GM23338 (cell line): ENCODE results near the gene INO80B. TPM values are rescaled to one million over a fixed set of nuclear protein-coding genes. Genes with fewer than 3 reads are reported as not detected.

Experiments
- ATAC-seq: fragments of 200-7000 bp; cut with Tn5 transposase; 3 replicates; pipeline ENCODE4 v1.9.1; 2020
- DNase-seq: peaks from one replicate; pipeline ENCODE4 v3.0.0-alpha.2; 2015; ENCODE audit warnings: low spot score
- H2AFZ ChIP-seq: fragments of 200-600 bp; sonication (generic); 2 replicates; pipeline ENCODE4 v1.8.0; 2016; ENCODE audit warnings: antibody characterized with exemption, mild to moderate bottlenecking, moderate library complexity
- H3F3A ChIP-seq: fragments of 200-600 bp; sonication (generic); replicated peaks from 2 replicates; pipeline ENCODE4 v1.8.0; 2017; ENCODE audit warnings: antibody characterized with exemption, mixed run types, low read depth
- H3K27ac ChIP-seq: fragments of 200-600 bp; sonication (generic); 2 replicates; pipeline ENCODE4 v1.6.1; 2016; ENCODE audit warnings: low read depth
- H3K27me3 ChIP-seq: fragments of 200-600 bp; sonication (generic); 2 replicates; pipeline ENCODE4 v1.8.0; 2016; ENCODE audit warnings: mild to moderate bottlenecking, mixed run types, moderate library complexity; ENCODE audit not compliant: insufficient read depth
- H3K36me3 ChIP-seq: fragments of 200-600 bp; sonication (generic); 2 replicates; pipeline ENCODE4 v1.8.0; 2016; ENCODE audit warnings: mild to moderate bottlenecking; ENCODE audit not compliant: insufficient read depth
- H3K4me1 ChIP-seq: fragments of 200-600 bp; sonication (generic); 2 replicates; pipeline ENCODE4 v1.8.0; 2016; ENCODE audit warnings: mild to moderate bottlenecking, moderate library complexity; ENCODE audit not compliant: insufficient read depth
- H3K4me2 ChIP-seq: fragments of 200-600 bp; sonication (generic); 2 replicates; pipeline ENCODE4 v1.7.1; 2017; ENCODE audit warnings: mixed run types
- H3K4me3 ChIP-seq: fragments of 200-600 bp; sonication (generic); 2 replicates; pipeline ENCODE4 v1.6.1; 2016; ENCODE audit warnings: mixed run types
- H3K79me2 ChIP-seq: fragments of 200-600 bp; sonication (generic); replicated peaks from 2 replicates; pipeline ENCODE4 v1.8.0; 2017; ENCODE audit warnings: mild to moderate bottlenecking; ENCODE audit not compliant: insufficient read depth
- H3K9me2 ChIP-seq: fragments of 200-600 bp; sonication (generic); 2 replicates; pipeline ENCODE4 v1.8.0; 2017; ENCODE audit not compliant: insufficient read depth
- H4K20me1 ChIP-seq: fragments of 200-600 bp; sonication (generic); replicated peaks from 2 replicates; pipeline ENCODE4 v1.8.0; 2017; ENCODE audit warnings: mild to moderate bottlenecking; ENCODE audit not compliant: insufficient read depth
- H3K27ac Mint-ChIP-seq: 2 replicates; pipeline ENCODE4 v1.8.0; 2020; ENCODE audit warnings: inconsistent platforms, mild to moderate bottlenecking, moderate library complexity, mixed read lengths
- H3K27me3 Mint-ChIP-seq: 3 replicates; pipeline ENCODE4 v1.8.0; 2022; ENCODE audit warnings: low read depth, mild to moderate bottlenecking, moderate library complexity, mixed read lengths, inconsistent platforms; ENCODE audit not compliant: insufficient read depth, poor library complexity
- H3K36me3 Mint-ChIP-seq: 3 replicates; pipeline ENCODE4 v1.8.0; 2021; ENCODE audit warnings: low read depth, mild to moderate bottlenecking, inconsistent platforms, moderate library complexity, mixed read lengths
- H3K4me1 Mint-ChIP-seq: 3 replicates; pipeline ENCODE4 v1.8.0; 2020; ENCODE audit warnings: mild to moderate bottlenecking, inconsistent platforms, mixed read lengths
- H3K4me3 Mint-ChIP-seq: 3 replicates; pipeline ENCODE4 v1.8.0; 2021; ENCODE audit warnings: moderate library complexity, mild to moderate bottlenecking, inconsistent platforms, mixed read lengths
- H3K9me3 Mint-ChIP-seq: 3 replicates; pipeline ENCODE4 v1.8.0; 2020; ENCODE audit warnings: moderate library complexity, mild to moderate bottlenecking, inconsistent platforms, mixed read lengths
- CREB1 ChIP-seq: fragments of 250-450 bp; sonication (Bioruptor Pico); IDR thresholded peaks from 2 replicates; pipeline ENCODE4 v1.5.0; 2020; ENCODE audit warnings: low read depth, mild to moderate bottlenecking, moderate library complexity
- EZH2 ChIP-seq: fragments of 200-600 bp; sonication (generic); IDR thresholded peaks from one replicate; pipeline ENCODE4 v1.8.0; 2017; ENCODE audit warnings: antibody characterized with exemption, mild to moderate bottlenecking, low read depth; ENCODE audit not compliant: unreplicated experiment
- EZH2phosphoT487 ChIP-seq: fragments of 200-600 bp; sonication (generic); IDR thresholded peaks from one replicate; pipeline ENCODE4 v1.8.1; 2018; ENCODE audit warnings: antibody characterized with exemption; ENCODE audit not compliant: unreplicated experiment
- JUNB ChIP-seq: IDR thresholded peaks from one replicate; pipeline ENCODE4 v1.6.1; 2016; ENCODE audit warnings: antibody characterized with exemption; ENCODE audit not compliant: unreplicated experiment
- NANOG ChIP-seq: IDR thresholded peaks from 2 replicates; pipeline ENCODE4 v1.6.1; 2016; ENCODE audit warnings: antibody characterized with exemption, borderline replicate concordance
- POLR2AphosphoS5 ChIP-seq: IDR thresholded peaks from 2 replicates; pipeline ENCODE4 v1.6.1; 2016; ENCODE audit warnings: antibody characterized with exemption, low read depth
- STAT1 ChIP-seq: IDR thresholded peaks from one replicate; pipeline ENCODE4 v1.6.1; 2016; ENCODE audit warnings: antibody characterized with exemption; ENCODE audit not compliant: unreplicated experiment
- ZNF114 ChIP-seq: fragments of 250-450 bp; sonication (Bioruptor Pico); IDR thresholded peaks from 2 replicates; pipeline ENCODE4 v1.5.0; 2020; ENCODE audit warnings: mild to moderate bottlenecking, moderate library complexity
- ZNF331 ChIP-seq: fragments of 250-450 bp; sonication (Bioruptor Pico); IDR thresholded peaks from 2 replicates; pipeline ENCODE4 v1.5.0; 2020; ENCODE audit warnings: low read depth, mild to moderate bottlenecking, moderate library complexity
- polyA plus RNA-seq: library from polyadenylated mRNA; unstranded; fragments of >200 nt; fragmentation: Nextera tagmentation; extraction: Ambion mirVana; gene quantifications from 2 replicates; pipeline ENCODE4 v1.2.1, GENCODE V29; 2016
- total RNA-seq: library from RNA; depleted of rRNA; stranded (reverse); fragments of >200 nt; shearing (Covaris generic); gene quantifications from 2 replicates; pipeline ENCODE4 v1.2.3, GENCODE V29; 2014
- TF ChIP-seq, protein P1 (sequence below): IDR thresholded peaks from one replicate; pipeline ENCODE4 v1.6.1; 2018; ENCODE audit warnings: antibody characterized with exemption; ENCODE audit not compliant: unreplicated experiment
- TF ChIP-seq, protein P2 (sequence below): IDR thresholded peaks from 2 replicates; pipeline ENCODE4 v1.6.1; 2016; ENCODE audit warnings: antibody characterized with exemption
- TF ChIP-seq, protein P3 (sequence below): fragments of 250-450 bp; sonication (Bioruptor Pico); IDR thresholded peaks from 2 replicates; pipeline ENCODE4 v1.5.0; 2020; ENCODE audit warnings: mild to moderate bottlenecking, moderate library complexity
- TF ChIP-seq, protein P4 (sequence below), 2 experiments: fragments of 200-600 bp in 1 of 2; sonication (generic) in 1 of 2; conservative IDR thresholded peaks; 2 replicates each; pipeline versions ENCODE4 v1.5.1 to v1.6.1; 2016 to 2017; ENCODE audit warnings: antibody characterized with exemption in 2 of 2, low read depth in 2 of 2, mild to moderate bottlenecking in 2 of 2, moderate library complexity in 1 of 2

Gene INO80B
- total and polyA plus RNA-seq, 2 experiments from 2014 or later, result 5.1 to 21.8 TPM

DNA sequence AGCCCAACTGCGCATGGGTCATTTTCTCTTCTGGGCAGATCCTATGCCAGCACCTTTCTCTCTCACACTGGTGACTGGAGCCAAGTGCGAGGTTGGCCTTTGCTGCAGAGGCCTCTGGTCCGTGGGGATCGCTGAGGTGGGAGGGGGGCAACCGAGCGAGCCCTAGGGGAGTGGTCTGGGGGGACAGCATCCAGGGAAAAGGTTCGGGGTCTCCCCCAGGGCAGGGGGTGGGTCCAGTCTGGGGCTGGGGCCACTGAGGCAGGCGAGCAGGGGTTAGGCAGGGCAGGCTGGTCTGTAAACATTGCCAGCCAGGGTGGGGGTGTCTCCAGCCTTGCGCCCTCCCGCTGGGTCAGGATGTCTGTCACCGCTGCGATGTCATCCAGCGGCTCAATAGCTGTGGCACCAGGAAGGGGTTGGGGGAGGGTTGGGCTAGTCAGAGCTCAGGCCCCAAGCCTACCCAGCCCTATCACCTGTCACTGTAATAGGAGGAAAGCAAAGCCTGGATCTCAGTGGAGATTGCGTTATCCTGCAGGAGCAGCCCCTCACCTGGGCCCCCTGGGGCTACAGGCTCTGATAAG lies 28.6 kb upstream of the INO80B start:
- Mint-ChIP-seq H3K27ac (no peak overlapping the region), H3K4me1 (peaks cover 7% of the 10 kb centered on the region; the same call in 2 of the 3 replicates), H3K36me3 (peaks cover 59% of the 10 kb centered on the region), H3K4me3 (no peak overlapping the region), H3K27me3 (peaks cover 32% of the 10 kb centered on the region), H3K9me3 (no peaks in the 10 kb centered on the region)
- ATAC-seq (no peak), DNase-seq (no peak)
- Histone ChIP-seq H3F3A (peaks cover 10% of the 10 kb centered on the region; the same call in 1 of the 2 replicates), H3K4me1 (no peaks in the 10 kb centered on the region), H4K20me1 (peaks cover 5% of the 10 kb centered on the region; the same call in 1 of the 2 replicates), H2AFZ (no peak overlapping the region), H3K9me2 (no peaks in the 10 kb centered on the region), H3K27me3 (peaks cover 8% of the 10 kb centered on the region), H3K4me2 (no peak overlapping the region), H3K36me3 (peaks cover 8% of the 10 kb centered on the region; the same call in 1 of the 2 replicates), H3K4me3 (no peak overlapping the region), H3K79me2 (no peaks in the 10 kb centered on the region), H3K27ac (no peak overlapping the region)
- TF ChIP-seq EZH2phosphoT487, result no peak
- TF ChIP-seq, protein P1, sequence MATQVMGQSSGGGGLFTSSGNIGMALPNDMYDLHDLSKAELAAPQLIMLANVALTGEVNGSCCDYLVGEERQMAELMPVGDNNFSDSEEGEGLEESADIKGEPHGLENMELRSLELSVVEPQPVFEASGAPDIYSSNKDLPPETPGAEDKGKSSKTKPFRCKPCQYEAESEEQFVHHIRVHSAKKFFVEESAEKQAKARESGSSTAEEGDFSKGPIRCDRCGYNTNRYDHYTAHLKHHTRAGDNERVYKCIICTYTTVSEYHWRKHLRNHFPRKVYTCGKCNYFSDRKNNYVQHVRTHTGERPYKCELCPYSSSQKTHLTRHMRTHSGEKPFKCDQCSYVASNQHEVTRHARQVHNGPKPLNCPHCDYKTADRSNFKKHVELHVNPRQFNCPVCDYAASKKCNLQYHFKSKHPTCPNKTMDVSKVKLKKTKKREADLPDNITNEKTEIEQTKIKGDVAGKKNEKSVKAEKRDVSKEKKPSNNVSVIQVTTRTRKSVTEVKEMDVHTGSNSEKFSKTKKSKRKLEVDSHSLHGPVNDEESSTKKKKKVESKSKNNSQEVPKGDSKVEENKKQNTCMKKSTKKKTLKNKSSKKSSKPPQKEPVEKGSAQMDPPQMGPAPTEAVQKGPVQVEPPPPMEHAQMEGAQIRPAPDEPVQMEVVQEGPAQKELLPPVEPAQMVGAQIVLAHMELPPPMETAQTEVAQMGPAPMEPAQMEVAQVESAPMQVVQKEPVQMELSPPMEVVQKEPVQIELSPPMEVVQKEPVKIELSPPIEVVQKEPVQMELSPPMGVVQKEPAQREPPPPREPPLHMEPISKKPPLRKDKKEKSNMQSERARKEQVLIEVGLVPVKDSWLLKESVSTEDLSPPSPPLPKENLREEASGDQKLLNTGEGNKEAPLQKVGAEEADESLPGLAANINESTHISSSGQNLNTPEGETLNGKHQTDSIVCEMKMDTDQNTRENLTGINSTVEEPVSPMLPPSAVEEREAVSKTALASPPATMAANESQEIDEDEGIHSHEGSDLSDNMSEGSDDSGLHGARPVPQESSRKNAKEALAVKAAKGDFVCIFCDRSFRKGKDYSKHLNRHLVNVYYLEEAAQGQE, result no peak
- TF ChIP-seq, protein P2, sequence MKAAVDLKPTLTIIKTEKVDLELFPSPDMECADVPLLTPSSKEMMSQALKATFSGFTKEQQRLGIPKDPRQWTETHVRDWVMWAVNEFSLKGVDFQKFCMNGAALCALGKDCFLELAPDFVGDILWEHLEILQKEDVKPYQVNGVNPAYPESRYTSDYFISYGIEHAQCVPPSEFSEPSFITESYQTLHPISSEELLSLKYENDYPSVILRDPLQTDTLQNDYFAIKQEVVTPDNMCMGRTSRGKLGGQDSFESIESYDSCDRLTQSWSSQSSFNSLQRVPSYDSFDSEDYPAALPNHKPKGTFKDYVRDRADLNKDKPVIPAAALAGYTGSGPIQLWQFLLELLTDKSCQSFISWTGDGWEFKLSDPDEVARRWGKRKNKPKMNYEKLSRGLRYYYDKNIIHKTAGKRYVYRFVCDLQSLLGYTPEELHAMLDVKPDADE, result no peak
- TF ChIP-seq, protein P3, sequence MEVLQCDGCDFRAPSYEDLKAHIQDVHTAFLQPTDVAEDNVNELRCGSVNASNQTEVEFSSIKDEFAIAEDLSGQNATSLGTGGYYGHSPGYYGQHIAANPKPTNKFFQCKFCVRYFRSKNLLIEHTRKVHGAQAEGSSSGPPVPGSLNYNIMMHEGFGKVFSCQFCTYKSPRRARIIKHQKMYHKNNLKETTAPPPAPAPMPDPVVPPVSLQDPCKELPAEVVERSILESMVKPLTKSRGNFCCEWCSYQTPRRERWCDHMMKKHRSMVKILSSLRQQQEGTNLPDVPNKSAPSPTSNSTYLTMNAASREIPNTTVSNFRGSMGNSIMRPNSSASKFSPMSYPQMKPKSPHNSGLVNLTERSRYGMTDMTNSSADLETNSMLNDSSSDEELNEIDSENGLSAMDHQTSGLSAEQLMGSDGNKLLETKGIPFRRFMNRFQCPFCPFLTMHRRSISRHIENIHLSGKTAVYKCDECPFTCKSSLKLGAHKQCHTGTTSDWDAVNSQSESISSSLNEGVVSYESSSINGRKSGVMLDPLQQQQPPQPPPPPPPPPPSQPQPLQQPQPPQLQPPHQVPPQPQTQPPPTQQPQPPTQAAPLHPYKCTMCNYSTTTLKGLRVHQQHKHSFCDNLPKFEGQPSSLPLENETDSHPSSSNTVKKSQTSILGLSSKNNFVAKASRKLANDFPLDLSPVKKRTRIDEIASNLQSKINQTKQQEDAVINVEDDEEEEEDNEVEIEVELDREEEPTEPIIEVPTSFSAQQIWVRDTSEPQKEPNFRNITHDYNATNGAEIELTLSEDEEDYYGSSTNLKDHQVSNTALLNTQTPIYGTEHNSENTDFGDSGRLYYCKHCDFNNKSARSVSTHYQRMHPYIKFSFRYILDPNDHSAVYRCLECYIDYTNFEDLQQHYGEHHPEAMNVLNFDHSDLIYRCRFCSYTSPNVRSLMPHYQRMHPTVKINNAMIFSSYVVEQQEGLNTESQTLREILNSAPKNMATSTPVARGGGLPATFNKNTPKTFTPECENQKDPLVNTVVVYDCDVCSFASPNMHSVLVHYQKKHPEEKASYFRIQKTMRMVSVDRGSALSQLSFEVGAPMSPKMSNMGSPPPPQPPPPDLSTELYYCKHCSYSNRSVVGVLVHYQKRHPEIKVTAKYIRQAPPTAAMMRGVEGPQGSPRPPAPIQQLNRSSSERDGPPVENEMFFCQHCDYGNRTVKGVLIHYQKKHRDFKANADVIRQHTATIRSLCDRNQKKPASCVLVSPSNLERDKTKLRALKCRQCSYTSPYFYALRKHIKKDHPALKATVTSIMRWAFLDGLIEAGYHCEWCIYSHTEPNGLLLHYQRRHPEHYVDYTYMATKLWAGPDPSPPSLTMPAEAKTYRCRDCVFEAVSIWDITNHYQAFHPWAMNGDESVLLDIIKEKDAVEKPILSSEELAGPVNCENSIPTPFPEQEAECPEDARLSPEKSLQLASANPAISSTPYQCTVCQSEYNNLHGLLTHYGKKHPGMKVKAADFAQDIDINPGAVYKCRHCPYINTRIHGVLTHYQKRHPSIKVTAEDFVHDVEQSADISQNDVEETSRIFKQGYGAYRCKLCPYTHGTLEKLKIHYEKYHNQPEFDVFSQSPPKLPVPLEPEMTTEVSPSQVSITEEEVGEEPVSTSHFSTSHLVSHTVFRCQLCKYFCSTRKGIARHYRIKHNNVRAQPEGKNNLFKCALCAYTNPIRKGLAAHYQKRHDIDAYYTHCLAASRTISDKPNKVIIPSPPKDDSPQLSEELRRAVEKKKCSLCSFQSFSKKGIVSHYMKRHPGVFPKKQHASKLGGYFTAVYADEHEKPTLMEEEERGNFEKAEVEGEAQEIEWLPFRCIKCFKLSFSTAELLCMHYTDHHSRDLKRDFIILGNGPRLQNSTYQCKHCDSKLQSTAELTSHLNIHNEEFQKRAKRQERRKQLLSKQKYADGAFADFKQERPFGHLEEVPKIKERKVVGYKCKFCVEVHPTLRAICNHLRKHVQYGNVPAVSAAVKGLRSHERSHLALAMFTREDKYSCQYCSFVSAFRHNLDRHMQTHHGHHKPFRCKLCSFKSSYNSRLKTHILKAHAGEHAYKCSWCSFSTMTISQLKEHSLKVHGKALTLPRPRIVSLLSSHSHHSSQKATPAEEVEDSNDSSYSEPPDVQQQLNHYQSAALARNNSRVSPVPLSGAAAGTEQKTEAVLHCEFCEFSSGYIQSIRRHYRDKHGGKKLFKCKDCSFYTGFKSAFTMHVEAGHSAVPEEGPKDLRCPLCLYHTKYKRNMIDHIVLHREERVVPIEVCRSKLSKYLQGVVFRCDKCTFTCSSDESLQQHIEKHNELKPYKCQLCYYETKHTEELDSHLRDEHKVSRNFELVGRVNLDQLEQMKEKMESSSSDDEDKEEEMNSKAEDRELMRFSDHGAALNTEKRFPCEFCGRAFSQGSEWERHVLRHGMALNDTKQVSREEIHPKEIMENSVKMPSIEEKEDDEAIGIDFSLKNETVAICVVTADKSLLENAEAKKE (CRISPR knock-in tag), result no peak
- no peak for TF ChIP-seq ZNF331 (CRISPR knock-in tag)
- TF ChIP-seq NANOG, result no peak
- TF ChIP-seq CREB1 (CRISPR knock-in tag), result no peak
- TF ChIP-seq ZNF114 (CRISPR knock-in tag), result no peak
- TF ChIP-seq, protein P4, sequence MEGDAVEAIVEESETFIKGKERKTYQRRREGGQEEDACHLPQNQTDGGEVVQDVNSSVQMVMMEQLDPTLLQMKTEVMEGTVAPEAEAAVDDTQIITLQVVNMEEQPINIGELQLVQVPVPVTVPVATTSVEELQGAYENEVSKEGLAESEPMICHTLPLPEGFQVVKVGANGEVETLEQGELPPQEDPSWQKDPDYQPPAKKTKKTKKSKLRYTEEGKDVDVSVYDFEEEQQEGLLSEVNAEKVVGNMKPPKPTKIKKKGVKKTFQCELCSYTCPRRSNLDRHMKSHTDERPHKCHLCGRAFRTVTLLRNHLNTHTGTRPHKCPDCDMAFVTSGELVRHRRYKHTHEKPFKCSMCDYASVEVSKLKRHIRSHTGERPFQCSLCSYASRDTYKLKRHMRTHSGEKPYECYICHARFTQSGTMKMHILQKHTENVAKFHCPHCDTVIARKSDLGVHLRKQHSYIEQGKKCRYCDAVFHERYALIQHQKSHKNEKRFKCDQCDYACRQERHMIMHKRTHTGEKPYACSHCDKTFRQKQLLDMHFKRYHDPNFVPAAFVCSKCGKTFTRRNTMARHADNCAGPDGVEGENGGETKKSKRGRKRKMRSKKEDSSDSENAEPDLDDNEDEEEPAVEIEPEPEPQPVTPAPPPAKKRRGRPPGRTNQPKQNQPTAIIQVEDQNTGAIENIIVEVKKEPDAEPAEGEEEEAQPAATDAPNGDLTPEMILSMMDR (conservative IDR thresholded peaks at IDR 0.05; ENCODE audit: low read depth in 2 of 2), result no peak
- no peak; the same call in 1 of the 2 replicates for TF ChIP-seq POLR2AphosphoS5
- no peak for TF ChIP-seq EZH2
- TF ChIP-seq STAT1, result no peak
- TF ChIP-seq JUNB, result no peak
